HepG2 (cell line): ENCODE data around the gene MTA2. TPM values are rescaled to one million over a fixed set of nuclear protein-coding genes. Genes with fewer than 3 reads are reported as not detected.

Experiments used
- ATAC-seq: fragments of 200-7000 bp; cut with Tn5 transposase; 3 replicates; pipeline ENCODE4 v1.9.1; 2020; ENCODE audit warnings: mild to moderate bottlenecking, moderate library complexity
- BruUV-seq: library from RNA; stranded (reverse); fragments of 400-500 nt; replicated peaks from 2 replicates; lab custom pipeline; 2021; lab: Mats Ljungman, UMichigan
- CTCF ChIA-PET: fragments of 300-600 bp; formaldehyde crosslinking; extraction: SDS; loops from one replicate; lab custom pipeline; 2021; ENCODE audit warnings: low total read pairs, inconsistent platforms, low intra/inter-chr PET ratio; lab: Yijun Ruan, JAX
- POLR2A ChIA-PET: fragments of 350-600 bp; sonication (Branson Sonifier 250); formaldehyde crosslinking; loops from one replicate; lab custom pipeline; 2020; ENCODE audit warnings: antibody characterized with exemption, inconsistent platforms; lab: Yijun Ruan, JAX
- DNase-seq: peaks from one replicate; pipeline ENCODE4 v3.0.0-alpha.2; 2015; ENCODE audit warnings: low spot score
- FAIRE-seq: peaks from 3 replicates; lab custom pipeline; 2011; peaks lifted over from hg19 to GRCh38; lab: Jason Lieb, UNC
- H2AFZ ChIP-seq: one replicate; pipeline ENCODE4 v1.6.1; 2011; ENCODE audit warnings: low read length, inconsistent platforms
- H3K27ac ChIP-seq: fragments of 300-600 bp; 3 replicates; pipeline ENCODE4 v1.8.0; 2011; ENCODE audit warnings: mixed run types, mild to moderate bottlenecking, mixed read lengths, low read length, inconsistent platforms; ENCODE audit not compliant: insufficient read depth; ENCODE audit errors: extremely low read length
- H3K27me3 ChIP-seq, 2 experiments: fragments of 200-600 bp in 1 of 2; 2 replicates in 1 of 2; 3 replicates in 1 of 2; pipeline versions ENCODE4 v1.6.0 to v1.8.0; 2011; ENCODE audit warnings: low read length in 2 of 2, mild to moderate bottlenecking in 2 of 2, moderate library complexity in 2 of 2, inconsistent platforms in 1 of 2; ENCODE audit not compliant: insufficient read depth in 2 of 2, control insufficient read depth in 1 of 2
- H3K36me3 ChIP-seq, 2 experiments: fragments of 200-600 bp in 1 of 2; replicated peaks in 1 of 2; 2 replicates in 1 of 2; 3 replicates in 1 of 2; pipeline versions ENCODE4 v1.5.1 to v1.8.0; 2011; ENCODE audit warnings: low read length in 2 of 2, inconsistent platforms in 1 of 2; ENCODE audit not compliant: insufficient read depth in 2 of 2, control insufficient read depth in 1 of 2
- H3K4me1 ChIP-seq: 2 replicates; pipeline ENCODE4 v1.5.1; 2012; ENCODE audit warnings: low read length, inconsistent platforms; ENCODE audit not compliant: insufficient read depth
- H3K4me2 ChIP-seq: 2 replicates; pipeline ENCODE4 v1.6.0; 2011; ENCODE audit warnings: low read depth, low read length, inconsistent platforms
- H3K4me3 ChIP-seq, 3 experiments: fragments of 200-600 bp in 1 of 3; sonication (generic), shearing (Covaris generic) in 1 of 3; replicated peaks in 1 of 3; 2 replicates each; pipeline ENCODE4 v1.5.1; 2011 to 2016; ENCODE audit warnings: low read length in 3 of 3, inconsistent platforms in 2 of 3, low read depth in 2 of 3, mild to moderate bottlenecking in 2 of 3, control low read depth in 1 of 3, mixed read lengths in 1 of 3; ENCODE audit not compliant: insufficient read depth in 1 of 3
- H3K79me2 ChIP-seq: one replicate; pipeline ENCODE4 v1.6.1; 2011; ENCODE audit warnings: low read length, inconsistent platforms; ENCODE audit not compliant: insufficient read depth
- H3K9ac ChIP-seq: 2 replicates; pipeline ENCODE4 v1.6.0; 2011; ENCODE audit warnings: mild to moderate bottlenecking, low read depth, low read length, inconsistent platforms; ENCODE audit not compliant: insufficient read depth
- H3K9me3 ChIP-seq: 2 replicates; pipeline ENCODE4 v1.5.1; 2012; ENCODE audit warnings: mild to moderate bottlenecking, low read length
- H4K20me1 ChIP-seq: 2 replicates; pipeline ENCODE4 v1.6.0; 2011; ENCODE audit warnings: inconsistent platforms, mild to moderate bottlenecking, low read length, moderate library complexity; ENCODE audit not compliant: insufficient read depth
- CHD2 ChIP-seq: IDR thresholded peaks from 2 replicates; pipeline ENCODE4 v1.6.1; 2011; ENCODE audit warnings: low read depth, low read length, improper control_type of control experiment
- EEA1 ChIP-seq: sonication (generic); formaldehyde crosslinking; IDR thresholded peaks from 2 replicates; pipeline ENCODE4 v1.5.1; 2020; ENCODE audit warnings: mild to moderate bottlenecking, missing genetic modification reagents, borderline replicate concordance
- KMT2A ChIP-seq: sonication (generic); formaldehyde crosslinking; IDR thresholded peaks from 2 replicates; pipeline ENCODE4 v1.4.0; 2020; ENCODE audit warnings: missing genetic modification reagents
- MAFK ChIP-seq, 2 experiments: IDR thresholded peaks in 1 of 2; conservative IDR thresholded peaks in 1 of 2; 2 replicates each; pipeline ENCODE4 v1.6.1; 2011; ENCODE audit warnings: improper control_type of control experiment in 2 of 2, low read length in 2 of 2
- MTF2 ChIP-seq: sonication (generic); formaldehyde crosslinking; IDR thresholded peaks from 2 replicates; pipeline ENCODE4 v1.5.0; 2020; ENCODE audit warnings: missing genetic modification reagents, borderline replicate concordance
- MXI1 ChIP-seq: IDR thresholded peaks from 3 replicates; pipeline ENCODE4 v1.6.1; 2012; ENCODE audit warnings: low read depth, low read length, inconsistent platforms, borderline replicate concordance
- RARA ChIP-seq: IDR thresholded peaks from 2 replicates; pipeline ENCODE4 v1.6.1; 2016; ENCODE audit warnings: missing genetic modification reagents, missing compliant biosample characterization
- SALL1 ChIP-seq: sonication (generic); formaldehyde crosslinking; IDR thresholded peaks from 2 replicates; pipeline ENCODE4 v1.8.0; 2022; ENCODE audit warnings: mild to moderate bottlenecking, missing genetic modification reagents
- SP4 ChIP-seq: sonication (generic); formaldehyde crosslinking; IDR thresholded peaks from 2 replicates; pipeline ENCODE4 v1.8.1; 2023; ENCODE audit warnings: mild to moderate bottlenecking, missing genetic modification reagents
- TAF1 ChIP-seq: sonication (generic); formaldehyde crosslinking; IDR thresholded peaks from 2 replicates; pipeline ENCODE4 v1.4.0; 2020; ENCODE audit warnings: missing genetic modification reagents
- TBL1XR1 ChIP-seq: fragments of 150-350 bp; IDR thresholded peaks from 2 replicates; pipeline ENCODE4 v1.6.1; 2014; ENCODE audit warnings: borderline replicate concordance, low read length; ENCODE audit not compliant: partially characterized antibody
- TEAD3 ChIP-seq: optimal IDR thresholded peaks from 2 replicates; pipeline ENCODE3; 2016; ENCODE audit warnings: borderline replicate concordance
- YY1 ChIP-seq: IDR thresholded peaks from 2 replicates; pipeline ENCODE4 v1.6.1; 2011; ENCODE audit warnings: low read length, low read depth, moderate library complexity, mild to moderate bottlenecking; ENCODE audit not compliant: insufficient read depth, insufficient replicate concordance
- ZBTB21 ChIP-seq: sonication (generic); formaldehyde crosslinking; IDR thresholded peaks from 2 replicates; pipeline ENCODE4 v1.4.0; 2020; ENCODE audit warnings: missing genetic modification reagents
- ZSCAN31 ChIP-seq: sonication (generic); formaldehyde crosslinking; IDR thresholded peaks from 2 replicates; pipeline ENCODE4 v1.5.0; 2020; ENCODE audit warnings: low read depth, mild to moderate bottlenecking, missing genetic modification reagents
- WGBS: methylation state at CpG from one replicate; pipeline ENCODE4 v1.1.6; 2017; ENCODE audit warnings: low lambda C conversion rate; 5-methylcytosine and 5-hydroxymethylcytosine counted together
- in situ Hi-C: cut with HindIII; loops from 2 replicates; pipeline ENCODE4 v1.10.0; 2017; ENCODE audit warnings: low pct_unique_long_range_greater_than_20kb; ENCODE audit not compliant: extremely low pct_ligation_motif_present
- intact Hi-C: fragments of 100-400 bp; cut with micrococcal nuclease; formaldehyde crosslinking; loops from one replicate; pipeline ENCODE4 v1.10.0; 2022; ENCODE audit not compliant: unreplicated experiment
- polyA plus RNA-seq, 8 experiments: library from polyadenylated mRNA; depleted of rRNA in 3 of 8; stranded (reverse) in 7 of 8; unstranded in 1 of 8; fragments of >200 nt; fragmentation: Illumina TruSeq in 4 of 8; extraction: Trizol in 4 of 8; gene quantifications; 2 replicates each; pipeline versions ENCODE4 v1.2.1 to v1.2.3, GENCODE V29; 2011 to 2016; ENCODE audit warnings: low read depth in 4 of 8, missing spikeins in 1 of 8, mixed read lengths in 1 of 8; ENCODE audit not compliant: insufficient read depth in 1 of 8
- total RNA-seq, 5 experiments: library from RNA; depleted of rRNA; stranded (reverse); fragments of >200 nt; fragmentation: Illumina TruSeq; extraction: Trizol; gene quantifications; 2 replicates each; pipeline ENCODE4 v1.2.3, GENCODE V29; 2016; ENCODE audit warnings: low read depth in 1 of 5
- TF ChIP-seq, protein P1 (sequence below): IDR thresholded peaks from 2 replicates; pipeline ENCODE4 v1.4.0; 2020; ENCODE audit warnings: mild to moderate bottlenecking, missing genetic modification reagents

The MTA2 gene
- total and polyA plus RNA-seq, 2 of the 13 experiments (the other 11 are each of a cell fraction or from before 2014, with no cell fraction given): 14.0 to 70.0 TPM

DNA sequence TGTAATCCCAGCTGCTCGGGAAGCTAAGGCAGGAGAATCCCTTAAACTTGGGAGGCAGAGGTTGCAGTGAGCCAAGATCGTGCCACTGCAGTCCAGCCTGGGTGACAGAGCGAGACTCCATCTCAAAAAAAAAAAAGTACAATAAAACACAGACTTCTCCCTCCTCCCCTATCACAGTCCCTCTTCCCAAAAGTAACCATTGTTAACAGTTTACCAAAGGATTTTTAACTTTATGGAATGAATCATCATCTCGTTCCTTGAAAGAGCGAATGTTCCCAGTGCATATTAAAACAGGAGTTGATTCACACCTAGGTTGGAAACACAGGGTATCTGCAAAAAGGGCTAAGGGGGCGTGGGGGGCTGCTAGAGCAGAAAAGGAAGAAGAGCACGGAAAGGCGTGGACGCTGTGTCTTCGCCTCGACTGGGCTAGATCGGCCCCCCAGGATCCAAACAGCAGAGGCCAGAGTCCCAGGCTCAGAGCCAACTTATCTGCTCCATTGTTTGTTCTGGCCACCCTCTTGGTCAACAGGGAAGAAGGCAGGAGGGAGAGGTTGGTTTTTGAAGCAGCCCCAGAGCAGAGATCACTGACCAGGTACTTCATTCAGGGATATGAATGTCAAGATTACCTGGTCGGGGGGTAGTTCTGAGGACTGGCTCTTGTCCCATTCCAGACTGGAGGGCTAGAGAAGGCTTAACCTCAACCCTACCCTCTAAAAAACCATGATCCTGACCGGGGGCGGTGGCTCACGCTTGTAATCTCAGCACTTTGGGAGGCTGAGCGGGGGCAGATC is 52.9 kb downstream of the MTA2 start:
- intact Hi-C loops (loop anchor here (10.0 kb wide), 1 partner anchor 154 kb away; no protein-coding TSS in a partner anchor), in situ Hi-C loops (no loop called here)
- BruUV-seq: no TSS peak
- peak overlapping the region; percentile 99 for H3K4me2 ChIP-seq
- H3K9me3 ChIP-seq: no peaks in the 10 kb centered on the region
- H3K36me3 ChIP-seq: no peaks in the 10 kb centered on the region
- peak overlapping the region; percentile 8 for H2AFZ ChIP-seq
- H3K27me3 ChIP-seq: no peaks in the 10 kb centered on the region
- ChIA-PET CTCF (interaction anchor here (0.8 kb wide), 1 partner anchor 11 kb away, joined by 3 read pairs; no protein-coding TSS in a partner anchor), POLR2A (interaction anchor here (1.7 to 4.8 kb wide), 5 partner anchors 12 to 124 kb away, joined by 5 to 45 read pairs (median 17); partner anchors contain the start of genes EEF1G and TUT1)
- H3K4me3 ChIP-seq: peak overlapping the region; percentile 79 to 93 (median 79)
- no peak for ATAC-seq
- WGBS: 4% methylated on average over 16 of the region's 17 CpGs
- DNase-seq: peak; percentile 78
- H3K9ac ChIP-seq: peak overlapping the region; percentile 96
- FAIRE-seq: peak; percentile 80
- H3K79me2 ChIP-seq: peaks cover 28% of the 10 kb centered on the region
- H3K4me1 ChIP-seq: peaks cover 71% of the 10 kb centered on the region
- peaks cover 17% of the 10 kb centered on the region; the same call in 1 of the 2 replicates for H4K20me1 ChIP-seq
- H3K27ac ChIP-seq: peak overlapping the region; percentile 96
- TF ChIP-seq TBL1XR1 (no peak), EEA1 (CRISPR knock-in tag) (no peak), KMT2A (CRISPR knock-in tag) (peak; percentile 49; the same call in 1 of the 2 replicates), TAF1 (CRISPR knock-in tag) (no peak), MXI1 (no peak; the same call in 2 of the 3 replicates), SALL1 (CRISPR knock-in tag) (peak; percentile 84), ZSCAN31 (CRISPR knock-in tag) (0 out of 2 replicates have a peak, but pooled peaks have one; percentile 54), TEAD3 (CRISPR knock-in tag) (peak; percentile 50), MAFK (conservative IDR thresholded peaks at IDR 0.05 in 1 of 2, IDR thresholded peaks at IDR 0.05 in 1 of 2; ENCODE audit: low read length in 2 of 2) (no peak), ZBTB21 (no peak), YY1 (peak; percentile 11), RARA (CRISPR knock-in tag) (peak; percentile 47; the same call in 1 of the 2 replicates), CHD2 (no peak), MTF2 (CRISPR knock-in tag) (no peak), SP4 (no peak; the same call in 1 of the 2 replicates)
- TF ChIP-seq, protein P1, sequence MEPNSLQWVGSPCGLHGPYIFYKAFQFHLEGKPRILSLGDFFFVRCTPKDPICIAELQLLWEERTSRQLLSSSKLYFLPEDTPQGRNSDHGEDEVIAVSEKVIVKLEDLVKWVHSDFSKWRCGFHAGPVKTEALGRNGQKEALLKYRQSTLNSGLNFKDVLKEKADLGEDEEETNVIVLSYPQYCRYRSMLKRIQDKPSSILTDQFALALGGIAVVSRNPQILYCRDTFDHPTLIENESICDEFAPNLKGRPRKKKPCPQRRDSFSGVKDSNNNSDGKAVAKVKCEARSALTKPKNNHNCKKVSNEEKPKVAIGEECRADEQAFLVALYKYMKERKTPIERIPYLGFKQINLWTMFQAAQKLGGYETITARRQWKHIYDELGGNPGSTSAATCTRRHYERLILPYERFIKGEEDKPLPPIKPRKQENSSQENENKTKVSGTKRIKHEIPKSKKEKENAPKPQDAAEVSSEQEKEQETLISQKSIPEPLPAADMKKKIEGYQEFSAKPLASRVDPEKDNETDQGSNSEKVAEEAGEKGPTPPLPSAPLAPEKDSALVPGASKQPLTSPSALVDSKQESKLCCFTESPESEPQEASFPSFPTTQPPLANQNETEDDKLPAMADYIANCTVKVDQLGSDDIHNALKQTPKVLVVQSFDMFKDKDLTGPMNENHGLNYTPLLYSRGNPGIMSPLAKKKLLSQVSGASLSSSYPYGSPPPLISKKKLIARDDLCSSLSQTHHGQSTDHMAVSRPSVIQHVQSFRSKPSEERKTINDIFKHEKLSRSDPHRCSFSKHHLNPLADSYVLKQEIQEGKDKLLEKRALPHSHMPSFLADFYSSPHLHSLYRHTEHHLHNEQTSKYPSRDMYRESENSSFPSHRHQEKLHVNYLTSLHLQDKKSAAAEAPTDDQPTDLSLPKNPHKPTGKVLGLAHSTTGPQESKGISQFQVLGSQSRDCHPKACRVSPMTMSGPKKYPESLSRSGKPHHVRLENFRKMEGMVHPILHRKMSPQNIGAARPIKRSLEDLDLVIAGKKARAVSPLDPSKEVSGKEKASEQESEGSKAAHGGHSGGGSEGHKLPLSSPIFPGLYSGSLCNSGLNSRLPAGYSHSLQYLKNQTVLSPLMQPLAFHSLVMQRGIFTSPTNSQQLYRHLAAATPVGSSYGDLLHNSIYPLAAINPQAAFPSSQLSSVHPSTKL (CRISPR knock-in tag): peak; percentile 79
